HepG2 (cell line): ENCODE data around the gene JAGN1. TPM values are rescaled to one million over a fixed set of nuclear protein-coding genes. Genes with fewer than 3 reads are reported as not detected.

ENCODE experiments used
- ATAC-seq: fragments of 200-7000 bp; cut with Tn5 transposase; 3 replicates; pipeline ENCODE4 v1.9.1; 2020; ENCODE audit warnings: mild to moderate bottlenecking, moderate library complexity
- BruUV-seq: library from RNA; stranded (reverse); fragments of 400-500 nt; replicated peaks from 2 replicates; lab custom pipeline; 2021; lab: Mats Ljungman, UMichigan
- CTCF ChIA-PET: fragments of 300-600 bp; formaldehyde crosslinking; extraction: SDS; loops from one replicate; lab custom pipeline; 2021; ENCODE audit warnings: low total read pairs, inconsistent platforms, low intra/inter-chr PET ratio; lab: Yijun Ruan, JAX
- POLR2A ChIA-PET: fragments of 350-600 bp; sonication (Branson Sonifier 250); formaldehyde crosslinking; loops from one replicate; lab custom pipeline; 2020; ENCODE audit warnings: antibody characterized with exemption, inconsistent platforms; lab: Yijun Ruan, JAX
- DNase-seq: peaks from one replicate; pipeline ENCODE4 v3.0.0-alpha.2; 2015; ENCODE audit warnings: low spot score
- FAIRE-seq: peaks from 3 replicates; lab custom pipeline; 2011; peaks lifted over from hg19 to GRCh38; lab: Jason Lieb, UNC
- H2AFZ ChIP-seq: one replicate; pipeline ENCODE4 v1.6.1; 2011; ENCODE audit warnings: low read length, inconsistent platforms
- H3K27ac ChIP-seq: fragments of 300-600 bp; 3 replicates; pipeline ENCODE4 v1.8.0; 2011; ENCODE audit warnings: mixed run types, mild to moderate bottlenecking, mixed read lengths, low read length, inconsistent platforms; ENCODE audit not compliant: insufficient read depth; ENCODE audit errors: extremely low read length
- H3K27me3 ChIP-seq, 2 experiments: fragments of 200-600 bp in 1 of 2; 2 replicates in 1 of 2; 3 replicates in 1 of 2; pipeline versions ENCODE4 v1.6.0 to v1.8.0; 2011; ENCODE audit warnings: low read length in 2 of 2, mild to moderate bottlenecking in 2 of 2, moderate library complexity in 2 of 2, inconsistent platforms in 1 of 2; ENCODE audit not compliant: insufficient read depth in 2 of 2, control insufficient read depth in 1 of 2
- H3K36me3 ChIP-seq, 2 experiments: fragments of 200-600 bp in 1 of 2; replicated peaks in 1 of 2; 2 replicates in 1 of 2; 3 replicates in 1 of 2; pipeline versions ENCODE4 v1.5.1 to v1.8.0; 2011; ENCODE audit warnings: low read length in 2 of 2, inconsistent platforms in 1 of 2; ENCODE audit not compliant: insufficient read depth in 2 of 2, control insufficient read depth in 1 of 2
- H3K4me1 ChIP-seq: 2 replicates; pipeline ENCODE4 v1.5.1; 2012; ENCODE audit warnings: low read length, inconsistent platforms; ENCODE audit not compliant: insufficient read depth
- H3K4me2 ChIP-seq: 2 replicates; pipeline ENCODE4 v1.6.0; 2011; ENCODE audit warnings: low read depth, low read length, inconsistent platforms
- H3K4me3 ChIP-seq, 3 experiments: fragments of 200-600 bp in 1 of 3; sonication (generic), shearing (Covaris generic) in 1 of 3; replicated peaks in 1 of 3; 2 replicates each; pipeline ENCODE4 v1.5.1; 2011 to 2016; ENCODE audit warnings: low read length in 3 of 3, inconsistent platforms in 2 of 3, low read depth in 2 of 3, mild to moderate bottlenecking in 2 of 3, control low read depth in 1 of 3, mixed read lengths in 1 of 3; ENCODE audit not compliant: insufficient read depth in 1 of 3
- H3K79me2 ChIP-seq: one replicate; pipeline ENCODE4 v1.6.1; 2011; ENCODE audit warnings: low read length, inconsistent platforms; ENCODE audit not compliant: insufficient read depth
- H3K9ac ChIP-seq: 2 replicates; pipeline ENCODE4 v1.6.0; 2011; ENCODE audit warnings: mild to moderate bottlenecking, low read depth, low read length, inconsistent platforms; ENCODE audit not compliant: insufficient read depth
- H3K9me3 ChIP-seq: 2 replicates; pipeline ENCODE4 v1.5.1; 2012; ENCODE audit warnings: mild to moderate bottlenecking, low read length
- H4K20me1 ChIP-seq: 2 replicates; pipeline ENCODE4 v1.6.0; 2011; ENCODE audit warnings: inconsistent platforms, mild to moderate bottlenecking, low read length, moderate library complexity; ENCODE audit not compliant: insufficient read depth
- FUBP1 ChIP-seq: sonication (generic); formaldehyde crosslinking; IDR thresholded peaks from 2 replicates; pipeline ENCODE4 v1.5.1; 2020; ENCODE audit warnings: missing genetic modification reagents, mild to moderate bottlenecking, borderline replicate concordance
- GABPA ChIP-seq, 2 experiments: IDR thresholded peaks; 2 replicates each; pipeline ENCODE4 v1.6.1; 2011 to 2016; ENCODE audit warnings: low read depth in 2 of 2, low read length in 1 of 2, missing biosample characterization in 1 of 2, missing genetic modification characterization in 1 of 2
- GATAD2A ChIP-seq: IDR thresholded peaks from 2 replicates; pipeline ENCODE4 v1.6.1; 2016
- GFI1 ChIP-seq: sonication (generic); formaldehyde crosslinking; IDR thresholded peaks from 2 replicates; pipeline ENCODE4 v1.5.0; 2020; ENCODE audit warnings: missing genetic modification reagents, mild to moderate bottlenecking, borderline replicate concordance
- HCFC1 ChIP-seq: fragments of 150-350 bp; IDR thresholded peaks from 2 replicates; pipeline ENCODE4 v1.6.1; 2014; ENCODE audit warnings: low read depth, low read length
- KAT7 ChIP-seq: IDR thresholded peaks from 2 replicates; pipeline ENCODE4 v1.6.1; 2018; ENCODE audit warnings: borderline replicate concordance, missing compliant biosample characterization
- KLF16 ChIP-seq, 2 experiments: sonication (generic) in 1 of 2; formaldehyde crosslinking in 1 of 2; IDR thresholded peaks; 2 replicates each; pipeline versions ENCODE4 v1.6.1 to v1.8.0; 2016 to 2023; ENCODE audit warnings: missing genetic modification reagents in 2 of 2, missing compliant biosample characterization in 1 of 2
- NFIC ChIP-seq: IDR thresholded peaks from 2 replicates; pipeline ENCODE4 v1.6.1; 2012; ENCODE audit warnings: mild to moderate bottlenecking, low read length, inconsistent platforms
- NPAS2 ChIP-seq: sonication (generic); formaldehyde crosslinking; IDR thresholded peaks from 2 replicates; pipeline ENCODE4 v1.8.0; 2022; ENCODE audit warnings: mild to moderate bottlenecking, missing genetic modification reagents, borderline replicate concordance
- REL ChIP-seq: sonication (generic); formaldehyde crosslinking; conservative IDR thresholded peaks from 2 replicates; pipeline ENCODE4 v1.8.0; 2022; ENCODE audit warnings: mild to moderate bottlenecking, missing genetic modification reagents, moderate library complexity
- RFX5 ChIP-seq: IDR thresholded peaks from 2 replicates; pipeline ENCODE4 v1.6.1; 2011; ENCODE audit warnings: low read depth, low read length, improper control_type of control experiment
- TIGD3 ChIP-seq: sonication (generic); formaldehyde crosslinking; IDR thresholded peaks from 2 replicates; pipeline ENCODE4 v1.5.1; 2020; ENCODE audit warnings: mild to moderate bottlenecking, missing genetic modification reagents, borderline replicate concordance
- ZBTB25 ChIP-seq: IDR thresholded peaks from 2 replicates; pipeline ENCODE4 v1.6.1; 2018; ENCODE audit warnings: missing genetic modification reagents
- ZBTB37 ChIP-seq: sonication (generic); formaldehyde crosslinking; IDR thresholded peaks from 2 replicates; pipeline ENCODE4 v1.4.0; 2020; ENCODE audit warnings: mild to moderate bottlenecking, missing genetic modification reagents
- ZNF331 ChIP-seq: sonication (generic); formaldehyde crosslinking; IDR thresholded peaks from 2 replicates; pipeline ENCODE4 v1.4.0; 2020; ENCODE audit warnings: missing genetic modification reagents
- ZNF564 ChIP-seq: sonication (generic); formaldehyde crosslinking; IDR thresholded peaks from 2 replicates; pipeline ENCODE4 v1.8.1; 2023; ENCODE audit warnings: mild to moderate bottlenecking, missing genetic modification reagents
- ZNF800 ChIP-seq: sonication (generic); formaldehyde crosslinking; IDR thresholded peaks from 2 replicates; pipeline ENCODE4 v1.4.0; 2020; ENCODE audit warnings: missing genetic modification reagents
- ZNF816 ChIP-seq: sonication (generic); formaldehyde crosslinking; IDR thresholded peaks from 2 replicates; pipeline ENCODE4 v1.8.0; 2022; ENCODE audit warnings: missing genetic modification reagents, mild to moderate bottlenecking, borderline replicate concordance
- WGBS: methylation state at CpG from one replicate; pipeline ENCODE4 v1.1.6; 2017; ENCODE audit warnings: low lambda C conversion rate; 5-methylcytosine and 5-hydroxymethylcytosine counted together
- in situ Hi-C: cut with HindIII; loops from 2 replicates; pipeline ENCODE4 v1.10.0; 2017; ENCODE audit warnings: low pct_unique_long_range_greater_than_20kb; ENCODE audit not compliant: extremely low pct_ligation_motif_present
- intact Hi-C: fragments of 100-400 bp; cut with micrococcal nuclease; formaldehyde crosslinking; loops from one replicate; pipeline ENCODE4 v1.10.0; 2022; ENCODE audit not compliant: unreplicated experiment
- polyA plus RNA-seq, 8 experiments: library from polyadenylated mRNA; depleted of rRNA in 3 of 8; stranded (reverse) in 7 of 8; unstranded in 1 of 8; fragments of >200 nt; fragmentation: Illumina TruSeq in 4 of 8; extraction: Trizol in 4 of 8; gene quantifications; 2 replicates each; pipeline versions ENCODE4 v1.2.1 to v1.2.3, GENCODE V29; 2011 to 2016; ENCODE audit warnings: low read depth in 4 of 8, missing spikeins in 1 of 8, mixed read lengths in 1 of 8; ENCODE audit not compliant: insufficient read depth in 1 of 8
- total RNA-seq, 5 experiments: library from RNA; depleted of rRNA; stranded (reverse); fragments of >200 nt; fragmentation: Illumina TruSeq; extraction: Trizol; gene quantifications; 2 replicates each; pipeline ENCODE4 v1.2.3, GENCODE V29; 2016; ENCODE audit warnings: low read depth in 1 of 5

The JAGN1 gene
- total and polyA plus RNA-seq, 2 of the 13 experiments (the other 11 are each of a cell fraction or from before 2014, with no cell fraction given): 49.9 to 50.9 TPM

GRCh38 chr3:9866639-9867038, 23.8 kb upstream of the JAGN1 start (continued):
- no peak for TF ChIP-seq ZNF331 (CRISPR knock-in tag)
- no peak for TF ChIP-seq ZNF816
- no peak for TF ChIP-seq TIGD3
- no peak for TF ChIP-seq KLF16 (CRISPR knock-in tag; IDR thresholded peaks at IDR 0.05)
- TF ChIP-seq GABPA (IDR thresholded peaks at IDR 0.05; ENCODE audit: low read depth, low read length): no peak
- no peak for TF ChIP-seq GABPA (CRISPR knock-in tag; IDR thresholded peaks at IDR 0.05; ENCODE audit: low read depth)
- TF ChIP-seq GFI1 (CRISPR knock-in tag): no peak
- TF ChIP-seq FUBP1: no peak
- no peak for TF ChIP-seq GATAD2A (CRISPR knock-in tag)
- no peak for TF ChIP-seq ZBTB25

- H3K36me3 ChIP-seq: no peaks in the 10 kb centered on the region
- intact Hi-C loops (no loop called here), in situ Hi-C loops (no loop called here)
- H3K27ac ChIP-seq: no peak overlapping the region
- no peaks in the 10 kb centered on the region for H4K20me1 ChIP-seq
- peaks cover 39% of the 10 kb centered on the region for H3K4me1 ChIP-seq
- POLR2A ChIA-PET: no interaction called here
- no peaks in the 10 kb centered on the region for H3K27me3 ChIP-seq
- no peak overlapping the region for H3K4me3 ChIP-seq
- no peaks in the 10 kb centered on the region for H3K9me3 ChIP-seq
- DNase-seq: no peak
- WGBS: 97% methylated on average over 11 of the region's 12 CpGs
- H3K4me2 ChIP-seq: no peak overlapping the region
- CTCF ChIA-PET: no interaction called here
- no peak for FAIRE-seq
- BruUV-seq: no TSS peak
- H3K79me2 ChIP-seq: no peaks in the 10 kb centered on the region
- no peak for ATAC-seq
- no peak overlapping the region for H3K9ac ChIP-seq
- no peak overlapping the region for H2AFZ ChIP-seq
- TF ChIP-seq KAT7: no peak
- no peak for TF ChIP-seq NFIC
- no peak for TF ChIP-seq ZNF800 (CRISPR knock-in tag)
- TF ChIP-seq NPAS2: no peak
- TF ChIP-seq ZBTB37 (CRISPR knock-in tag): no peak
- TF ChIP-seq RFX5: no peak
- no peak for TF ChIP-seq REL (CRISPR knock-in tag)
- TF ChIP-seq ZNF564 (CRISPR knock-in tag): no peak
- no peak for TF ChIP-seq HCFC1
Observed at GRCh38 chr3:9867106-9867505, 23.3 kb upstream of the JAGN1 start.
